CD4-positive, alpha-beta T cell treated with Interleukin-17A for 1 hour (primary cell): Measurements from ENCODE around the gene PLEKHA6.
"Not testable (repeated sequence)": the region's sequence is repeated elsewhere in the genome, so short reads cannot be mapped to it uniquely, and the experiment has no call there.

Source experiments
- DNase-seq: peaks from one replicate; pipeline ENCODE4 v3.0.0-alpha.2; 2020

Gene PLEKHA6

GRCh38 chr1:204335085-204335484 lies 24.6 kb downstream of the PLEKHA6 start:
- DNase-seq, result no peak

GRCh38 chr1:204334455-204334854 lies 25.3 kb downstream of the PLEKHA6 start:
- no peak for DNase-seq

GRCh38 chr1:204333427-204333826 lies 26.3 kb downstream of the PLEKHA6 start:
- no peak for DNase-seq

- DNase-seq, result no peak
These were observed 27.8 kb downstream of the PLEKHA6 start for GRCh38 chr1:204331847-204332487.

- no peak for DNase-seq
These were observed 28.5 kb downstream of the PLEKHA6 start for GRCh38 chr1:204331275-204331674.

GRCh38 chr1:204327870-204328269 lies 31.9 kb downstream of the PLEKHA6 start:
- not testable (repeated sequence) for DNase-seq

GRCh38 chr1:204327359-204327758 lies 32.4 kb downstream of the PLEKHA6 start:
- no peak for DNase-seq

GRCh38 chr1:204326771-204327300 lies 32.9 kb downstream of the PLEKHA6 start:
- no peak for DNase-seq

- no peak for DNase-seq
These were observed 33.8 kb downstream of the PLEKHA6 start for GRCh38 chr1:204325944-204326343.

GRCh38 chr1:204323887-204324286 lies 35.8 kb downstream of the PLEKHA6 start:
- DNase-seq, result no peak

- no peak for DNase-seq
These were observed 37.3 kb downstream of the PLEKHA6 start for GRCh38 chr1:204322339-204322868.

- no peak for DNase-seq
These were observed 38.1 kb downstream of the PLEKHA6 start for GRCh38 chr1:204321665-204322064.

- DNase-seq, result no peak
These were observed 38.7 kb downstream of the PLEKHA6 start for GRCh38 chr1:204321051-204321450.

GRCh38 chr1:204320382-204320804 lies 39.3 kb downstream of the PLEKHA6 start:
- DNase-seq, result no peak

- DNase-seq, result no peak
These were observed 40.3 kb downstream of the PLEKHA6 start for GRCh38 chr1:204319462-204319861.

- no peak for DNase-seq
These were observed 40.7 kb downstream of the PLEKHA6 start for GRCh38 chr1:204319027-204319426.

GRCh38 chr1:204318324-204318723 lies 41.4 kb downstream of the PLEKHA6 start:
- no peak for DNase-seq

- DNase-seq, result no peak
These were observed 42.6 kb downstream of the PLEKHA6 start for GRCh38 chr1:204317170-204317569.

GRCh38 chr1:204316164-204316563 lies 43.6 kb downstream of the PLEKHA6 start:
- DNase-seq, result no peak

- no peak for DNase-seq
These were observed 44.7 kb downstream of the PLEKHA6 start for GRCh38 chr1:204314893-204315658.

GRCh38 chr1:204314171-204314892 lies 45.4 kb downstream of the PLEKHA6 start:
- DNase-seq, result no peak

- no peak for DNase-seq
These were observed 46.1 kb downstream of the PLEKHA6 start for GRCh38 chr1:204313675-204314074.

GRCh38 chr1:204310970-204311369 lies 48.8 kb downstream of the PLEKHA6 start:
- DNase-seq, result not testable (repeated sequence)
